Mesenteric fat pad (tissue), 1 donor: ENCODE results near the gene MBD3L3. TPM values are rescaled to one million over a fixed set of nuclear protein-coding genes. Genes with fewer than 3 reads are reported as not detected.

Experiments
- total RNA-seq: library from RNA; stranded (reverse); fragmentation: NEBNext Ultra II Directional; extraction: Animal tissue kit (Norgen Biotek cat#: 25700); gene quantifications from one replicate; pipeline ENCODE4 v1.2.1, GENCODE V29; 2021
- donor health status: DM: yes; HTN: yes; CAD: no.

The MBD3L3 gene
- total RNA-seq, 1 donor from 2014 or later = not detected

Other genes with a start within 250 kb of the MBD3L3 start
- gene ADGRE1, start 171.1 kb downstream of the MBD3L3 start, total RNA-seq = 2.4 TPM
- not detected for gene MBD3L2B, start 37.2 kb downstream of the MBD3L3 start, total RNA-seq
- gene MBD3L5, start 28.1 kb downstream of the MBD3L3 start, total RNA-seq = not detected
- gene MBD3L4, start 18.5 kb downstream of the MBD3L3 start, total RNA-seq = not detected
- gene MBD3L2, start 9.4 kb downstream of the MBD3L3 start, total RNA-seq = not detected
- gene ZNF557, start 11.0 kb upstream of the MBD3L3 start, total RNA-seq = 6.2 TPM
- gene INSR, start 235.7 kb upstream of the MBD3L3 start, total RNA-seq = 75.5 TPM